NCI-H1694 (cell line): ENCODE data around the gene KCTD11.

Experiments used
- DNase-seq: peaks from one replicate; lab custom pipeline; 2025; lab: John Stamatoyannopoulos, UW

Gene KCTD11

DNA sequence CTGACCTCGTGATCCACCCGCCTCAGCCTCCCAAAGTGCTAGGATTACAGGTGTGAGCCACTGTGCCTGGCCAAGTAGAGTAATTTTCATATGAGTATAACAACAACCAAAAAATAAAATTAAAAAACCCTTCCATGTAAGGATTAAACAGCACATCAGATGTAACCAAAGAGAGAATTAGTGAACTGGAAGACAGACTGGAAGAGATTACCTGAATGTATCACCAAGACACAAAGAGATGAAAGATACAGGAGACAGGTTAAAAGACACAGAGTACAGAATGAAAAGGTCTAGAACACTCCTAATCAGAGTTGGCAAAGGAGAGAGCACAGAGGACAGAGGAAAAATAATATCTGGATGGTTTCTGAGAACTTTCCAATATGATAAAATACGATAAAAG lies 27.2 kb downstream of the KCTD11 start:
- DNase-seq, result no peak

DNA sequence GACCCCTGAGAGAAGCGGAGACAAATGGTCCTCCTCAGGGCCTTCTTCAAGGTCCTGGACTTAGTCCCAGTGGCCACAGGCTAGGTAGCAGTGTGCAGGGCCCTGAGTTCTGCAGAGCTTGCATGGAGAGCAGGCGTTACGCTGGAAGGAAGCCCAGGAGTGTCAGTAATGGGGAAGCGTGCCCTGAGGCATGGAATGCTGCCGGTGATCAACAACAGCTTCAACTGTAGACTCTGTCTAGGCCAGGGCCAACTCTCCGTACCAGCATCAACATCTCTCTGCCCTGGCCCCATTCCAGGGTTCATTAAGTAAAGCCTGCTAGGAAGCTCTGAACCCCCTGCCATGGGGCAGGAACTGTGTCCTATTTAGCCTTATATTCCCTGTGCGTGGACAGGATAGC lies 28.4 kb downstream of the KCTD11 start:
- peak; percentile 37 for DNase-seq

DNA sequence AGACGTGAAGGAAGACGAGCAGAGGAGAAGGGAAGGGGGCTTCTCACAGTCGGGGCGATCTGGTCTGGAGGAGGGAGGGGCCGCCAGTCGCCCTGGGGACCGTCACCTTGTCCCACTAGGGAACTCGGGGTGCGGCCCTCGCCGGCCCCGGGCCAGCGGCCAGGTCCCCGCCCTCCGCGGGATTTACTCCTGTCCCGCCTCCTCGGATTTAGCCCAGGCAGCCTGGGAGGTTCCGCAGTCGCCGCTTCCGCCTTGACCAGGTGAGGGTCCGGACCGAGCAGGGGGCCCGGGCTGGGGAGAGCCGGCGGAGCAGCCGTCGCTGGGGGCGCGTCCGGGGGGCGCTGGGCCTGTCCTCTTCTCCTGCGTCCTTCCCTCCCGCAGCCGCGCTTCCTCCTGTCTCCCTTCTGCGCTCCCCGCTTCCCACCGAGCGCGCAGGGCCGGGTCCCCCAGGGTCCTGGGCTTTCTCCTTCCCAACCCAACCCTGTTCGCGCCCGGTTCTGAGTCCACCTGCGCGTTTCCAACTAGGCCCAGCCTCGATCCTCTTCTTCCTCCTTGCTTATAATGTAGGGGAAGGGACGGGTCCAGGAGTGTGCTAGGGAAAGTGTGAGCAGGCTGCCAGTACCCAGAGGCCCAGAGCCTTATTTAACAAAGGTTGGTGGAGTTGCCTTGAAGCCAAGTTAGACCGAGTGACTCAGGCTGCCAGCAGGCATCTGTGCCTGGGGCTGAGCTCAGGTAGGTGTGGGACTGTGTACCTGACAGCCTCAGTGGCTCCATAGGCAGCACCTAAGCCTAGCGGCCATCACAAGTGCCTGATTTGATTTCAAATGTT lies 29.1 kb downstream of the KCTD11 start, which contains the start of gene TNK1:
TNK1 (plus strand) TSS at position 235 of the 829 bp plus-strand sequence. CDS start 1,838 bp downstream, outside the sequence.
- no peak for DNase-seq

GRCh38 chr17:7382901-7383300 lies 30.9 kb downstream of the KCTD11 start:
- DNase-seq, result no peak

DNA sequence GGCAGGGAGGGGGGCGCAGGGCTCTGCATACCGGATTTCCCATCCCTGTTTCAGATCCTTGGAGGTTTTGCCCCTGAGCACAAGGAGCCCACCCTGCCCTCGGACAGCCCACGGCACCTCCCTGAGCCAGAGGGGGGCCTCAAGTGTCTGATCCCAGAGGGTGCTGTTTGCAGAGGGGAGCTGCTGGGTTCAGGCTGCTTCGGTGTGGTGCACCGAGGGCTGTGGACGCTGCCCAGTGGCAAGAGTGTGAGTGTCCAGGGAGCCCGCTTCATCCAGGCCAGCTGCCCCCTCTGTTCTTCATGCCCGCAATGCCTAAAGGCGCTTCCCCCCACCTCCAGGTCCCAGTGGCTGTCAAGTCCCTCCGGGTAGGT lies 31.4 kb downstream of the KCTD11 start:
- no peak for DNase-seq

GRCh38 chr17:7383742-7384488 lies 32.0 kb downstream of the KCTD11 start:
- DNase-seq, result no peak

- DNase-seq, result no peak
These were observed 32.6 kb downstream of the KCTD11 start for GRCh38 chr17:7384489-7385081.

DNA sequence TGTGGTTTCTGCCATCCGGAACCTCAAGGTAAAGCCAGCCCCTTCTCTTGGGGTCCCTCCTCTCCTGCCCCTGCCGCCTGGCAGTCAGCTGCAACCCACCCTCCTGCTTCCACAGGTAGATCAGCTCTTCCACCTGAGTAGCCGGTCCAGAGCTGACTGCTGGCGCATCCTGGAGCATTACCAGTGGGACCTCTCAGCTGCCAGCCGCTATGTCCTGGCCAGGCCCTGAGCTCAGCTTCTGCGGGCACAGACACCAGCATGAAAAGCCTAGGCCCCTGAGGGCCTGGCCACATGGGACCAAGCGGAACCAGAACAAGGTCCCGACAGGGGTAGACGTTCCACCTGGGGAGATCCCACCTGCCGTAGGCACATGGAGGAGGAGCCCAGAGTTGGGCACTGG lies 36.9 kb downstream of the KCTD11 start:
- DNase-seq, result no peak

- DNase-seq, result no peak
These were observed 38.3 kb downstream of the KCTD11 start for GRCh38 chr17:7389924-7390910.

GRCh38 chr17:7391307-7391706 lies 39.3 kb downstream of the KCTD11 start:
- no peak for DNase-seq

DNA sequence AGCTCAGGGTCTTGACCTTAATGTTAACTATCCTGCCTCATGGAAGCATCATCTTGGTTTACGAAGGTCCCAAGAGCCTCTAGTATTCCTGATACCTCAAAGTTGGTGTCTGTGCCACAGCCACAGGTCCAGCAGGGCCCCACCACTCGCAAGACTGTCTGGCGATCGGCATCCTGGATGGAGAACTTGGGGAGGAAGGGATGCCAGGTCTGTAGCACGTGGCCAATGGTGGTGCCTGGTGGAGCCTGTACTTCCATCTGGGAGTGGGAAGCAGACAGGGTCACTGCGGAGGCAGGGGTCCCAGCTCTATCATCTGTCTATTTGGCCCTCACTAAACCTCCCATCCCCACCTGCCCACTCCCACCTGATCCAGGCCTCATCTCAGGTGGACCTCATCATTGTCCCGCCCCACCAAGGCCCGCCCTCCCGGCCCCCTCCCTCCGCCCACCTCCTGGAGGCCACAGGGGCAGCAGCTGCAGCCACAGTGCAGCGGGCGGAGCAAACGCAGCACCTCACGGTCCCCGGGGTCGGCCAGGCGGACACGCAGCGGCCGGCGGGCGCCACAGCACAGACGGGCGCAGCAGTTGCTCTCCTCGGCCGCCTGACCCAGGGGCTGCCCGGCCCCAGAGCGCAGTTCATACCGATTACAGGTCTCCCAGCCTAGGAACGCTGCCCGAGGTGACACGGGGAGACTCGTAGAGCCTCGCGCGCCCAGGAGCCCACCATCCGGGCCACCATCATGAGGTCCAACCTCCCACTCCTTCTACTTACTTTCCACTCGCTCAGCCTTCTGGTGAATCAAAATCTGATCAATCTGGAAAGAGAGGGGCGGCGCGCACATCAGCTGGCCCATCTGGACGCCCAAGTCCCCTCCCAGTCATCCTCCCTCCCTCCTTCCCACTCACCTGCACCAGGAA lies 41.0 kb downstream of the KCTD11 start:
- DNase-seq, result no peak

GRCh38 chr17:7393613-7394451 lies 41.9 kb downstream of the KCTD11 start:
- no peak for DNase-seq

DNA sequence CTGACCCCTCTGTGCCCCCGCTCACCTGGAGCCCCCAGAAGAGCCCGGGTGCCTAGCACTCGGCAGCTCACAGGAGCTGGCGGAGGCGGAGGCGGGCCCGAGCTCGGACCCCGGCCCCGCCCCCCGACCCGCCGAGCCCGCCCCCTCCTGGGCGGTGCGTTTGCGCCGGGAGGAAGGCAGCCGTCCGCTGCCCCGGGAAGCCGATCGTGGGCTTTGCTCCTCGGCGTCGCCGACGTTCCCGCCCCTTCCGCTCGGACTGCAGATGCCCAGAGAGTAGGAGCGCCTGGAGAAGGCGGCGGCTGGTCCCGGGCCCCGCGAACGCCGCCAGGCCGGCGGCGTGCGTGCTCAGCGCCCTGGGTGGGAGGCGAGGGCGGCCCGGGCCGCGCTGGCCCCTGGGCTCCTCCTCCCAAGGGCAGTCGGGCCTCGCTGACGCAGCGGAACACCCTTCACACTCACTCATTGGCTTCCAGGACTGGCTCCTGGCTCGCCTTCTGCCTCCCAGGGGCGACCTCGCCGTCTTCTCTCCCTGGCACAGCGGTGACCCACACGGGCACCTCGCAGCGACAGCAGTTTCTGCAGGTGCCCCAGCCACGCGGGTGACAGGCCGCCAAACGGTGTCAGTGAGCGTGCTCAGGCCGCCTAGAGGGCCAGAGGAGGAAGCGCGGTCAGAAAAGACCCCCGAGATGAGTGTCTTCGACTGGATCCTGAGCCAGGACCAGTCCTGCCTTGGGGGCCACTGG lies 42.7 kb downstream of the KCTD11 start, which contains the start of gene PLSCR3:
PLSCR3 (minus strand) TSS at position 74 of the 740 bp plus-strand sequence. CDS start 415 bp downstream, outside the sequence.
- DNase-seq, result peak; percentile 46

DNA sequence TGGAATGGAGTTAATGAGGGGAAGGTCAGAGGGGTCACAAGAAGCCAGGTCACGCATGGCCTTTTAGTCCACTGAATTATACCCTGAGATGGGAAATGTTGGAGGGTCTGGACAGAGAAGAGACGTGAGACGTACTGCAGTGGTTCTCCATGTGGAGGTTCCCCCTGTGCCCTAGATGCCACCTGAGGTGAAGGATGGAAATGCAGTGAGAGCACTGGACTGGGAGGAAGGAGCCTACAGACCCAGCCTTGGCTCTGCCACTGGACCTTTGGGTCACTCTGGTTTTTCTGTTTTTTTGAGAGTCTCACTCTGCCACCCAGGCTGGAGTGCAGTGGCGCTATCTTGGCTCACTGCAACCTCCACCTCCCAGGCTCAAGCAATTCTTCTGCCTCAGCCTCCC lies 44.2 kb downstream of the KCTD11 start:
- no peak for DNase-seq

GRCh38 chr17:7398612-7399011 lies 46.6 kb downstream of the KCTD11 start:
- no peak for DNase-seq

DNA sequence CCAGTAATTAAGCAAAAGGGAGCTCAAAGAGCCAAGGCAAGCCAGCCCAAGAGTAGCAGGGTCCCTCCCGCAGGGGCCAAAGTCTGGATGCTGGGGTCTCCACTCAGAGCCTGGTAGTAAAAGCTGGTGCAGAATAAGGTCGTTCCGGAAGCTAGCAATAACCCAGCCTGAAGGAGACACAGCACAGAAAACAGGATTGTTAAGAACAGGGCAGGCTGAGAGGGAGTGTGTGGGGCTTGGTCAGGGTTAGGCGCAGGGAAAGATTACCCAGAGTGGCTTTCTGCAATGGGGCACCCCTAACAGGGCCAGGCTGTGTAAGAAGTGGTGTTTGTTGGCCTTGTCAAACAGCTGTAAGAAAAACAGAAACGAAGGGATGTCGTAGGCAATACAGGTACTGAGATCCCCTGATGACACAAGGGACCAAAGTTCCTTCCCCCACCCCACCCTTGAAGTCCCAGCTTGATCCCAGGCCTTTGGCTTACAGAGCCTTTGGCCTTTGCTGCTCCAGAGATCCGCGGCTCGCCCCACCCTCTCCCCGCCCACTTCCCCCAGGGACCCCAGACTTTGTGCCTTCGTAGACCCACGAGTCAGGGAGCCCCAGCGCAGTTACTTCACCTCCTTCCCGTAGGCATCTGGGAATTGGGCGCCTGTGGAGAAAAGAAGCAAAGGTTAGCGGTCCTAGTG lies 51.2 kb downstream of the KCTD11 start:
- no peak for DNase-seq

- DNase-seq, result peak; percentile 48
These were observed 51.7 kb downstream of the KCTD11 start for GRCh38 chr17:7403727-7403976.

GRCh38 chr17:7403977-7404736 lies 52.2 kb downstream of the KCTD11 start, which contains the start of gene TMEM256:
TSS of gene TMEM256 (minus strand) at chr17:7404097. CDS start at chr17:7404084, 13 bp downstream.
- DNase-seq, result peak; percentile 99
